GM19468 (cell line): ENCODE results near the gene PIK3C2G.
"Not testable (repeated sequence)": the region's sequence is repeated elsewhere in the genome, so short reads cannot be mapped to it uniquely, and the experiment has no call there.

Source experiments
- ATAC-seq: cut with Tn5 transposase; IDR thresholded peaks from one replicate; pipeline ENCODE4 v1.9.1; 2021; ENCODE audit warnings: mild to moderate bottlenecking, moderate library complexity, moderate number of reproducible peaks; ENCODE audit not compliant: unreplicated experiment; ENCODE audit errors: extremely low read depth

The PIK3C2G gene

GRCh38 chr12:18502422-18502968 lies 241.2 kb downstream of the PIK3C2G start:
- ATAC-seq, result no peak

- ATAC-seq, result no peak
Observed at GRCh38 chr12:18521461-18521860, 260.1 kb downstream of the PIK3C2G start.

GRCh38 chr12:18522806-18523205 lies 261.5 kb downstream of the PIK3C2G start:
- no peak for ATAC-seq

GRCh38 chr12:18542497-18542896 lies 281.2 kb downstream of the PIK3C2G start:
- ATAC-seq, result not testable (repeated sequence)

- no peak for ATAC-seq
Observed at GRCh38 chr12:18546399-18546798, 285.1 kb downstream of the PIK3C2G start.

- no peak for ATAC-seq
Observed at GRCh38 chr12:18549598-18549997, 288.3 kb downstream of the PIK3C2G start.

GRCh38 chr12:18551106-18551505 lies 289.8 kb downstream of the PIK3C2G start:
- no peak for ATAC-seq

- ATAC-seq, result no peak
Observed at GRCh38 chr12:18551701-18552100, 290.4 kb downstream of the PIK3C2G start.

- ATAC-seq, result no peak
Observed at GRCh38 chr12:18552829-18553228, 291.5 kb downstream of the PIK3C2G start.

GRCh38 chr12:18556161-18556560 lies 294.8 kb downstream of the PIK3C2G start:
- no peak for ATAC-seq

- no peak for ATAC-seq
Observed at GRCh38 chr12:18559242-18559641, 297.9 kb downstream of the PIK3C2G start.

GRCh38 chr12:18562531-18562930 lies 301.2 kb downstream of the PIK3C2G start:
- no peak for ATAC-seq

- no peak for ATAC-seq
Observed at GRCh38 chr12:18564306-18564705, 303.0 kb downstream of the PIK3C2G start.

GRCh38 chr12:18567787-18568186 lies 306.5 kb downstream of the PIK3C2G start:
- no peak for ATAC-seq

- no peak for ATAC-seq
Observed at GRCh38 chr12:18570543-18570942, 309.2 kb downstream of the PIK3C2G start.

- no peak for ATAC-seq
Observed at GRCh38 chr12:18576104-18576626, 314.8 kb downstream of the PIK3C2G start.

GRCh38 chr12:18576648-18577047 lies 315.3 kb downstream of the PIK3C2G start:
- no peak for ATAC-seq

- ATAC-seq, result no peak
Observed at GRCh38 chr12:18578191-18578590, 316.9 kb downstream of the PIK3C2G start.

GRCh38 chr12:18580291-18580690 lies 319.0 kb downstream of the PIK3C2G start:
- no peak for ATAC-seq

- ATAC-seq, result no peak
Observed at GRCh38 chr12:18580706-18581105, 319.4 kb downstream of the PIK3C2G start.

GRCh38 chr12:18581232-18581962 lies 320.1 kb downstream of the PIK3C2G start:
- ATAC-seq, result no peak

GRCh38 chr12:18583655-18584054 lies 322.3 kb downstream of the PIK3C2G start:
- no peak for ATAC-seq
